ELF-1 (cell line): ENCODE measurements around the gene AGO4.
"Not testable (repeated sequence)": the region's sequence is repeated elsewhere in the genome, so short reads cannot be mapped to it uniquely, and the experiment has no call there.

Experiments used
- DNase-seq: peaks from one replicate; pipeline ENCODE4 v3.0.0-alpha.2; 2016; ENCODE audit warnings: low read depth, low spot score

AGO4 gene

GRCh38 chr1:35807614-35808449, at the start of gene AGO4:
Gene AGO4, plus strand, starts transcription at chr1:35808016. Its CDS starts 401 bp downstream, at chr1:35808417.
- DNase-seq, result peak; percentile 82

- no peak for DNase-seq
Observed at GRCh38 chr1:35762141-35762540, 45.7 kb upstream of the AGO4 start.

GRCh38 chr1:35763201-35763600, 44.6 kb upstream of the AGO4 start:
- no peak for DNase-seq

- DNase-seq, result no peak
Observed at GRCh38 chr1:35764283-35764682, 43.5 kb upstream of the AGO4 start.

- peak; percentile 40 for DNase-seq
Observed at GRCh38 chr1:35768350-35769187, 39.2 kb upstream of the AGO4 start.

GRCh38 chr1:35769188-35769758, 38.5 kb upstream of the AGO4 start:
- peak; percentile 93 for DNase-seq

- DNase-seq, result no peak
Observed at GRCh38 chr1:35773711-35774110, 34.1 kb upstream of the AGO4 start.

GRCh38 chr1:35776172-35776571, 31.6 kb upstream of the AGO4 start:
- not testable (repeated sequence) for DNase-seq

GRCh38 chr1:35777109-35777508, 30.7 kb upstream of the AGO4 start:
- DNase-seq, result no peak

- no peak for DNase-seq
Observed at GRCh38 chr1:35783055-35783583, 24.7 kb upstream of the AGO4 start.

- DNase-seq, result not testable (repeated sequence)
Observed at GRCh38 chr1:35784364-35784763, 23.5 kb upstream of the AGO4 start.

GRCh38 chr1:35788139-35788538, 19.7 kb upstream of the AGO4 start:
- no peak for DNase-seq

- DNase-seq, result no peak
Observed at GRCh38 chr1:35790670-35791069, 17.1 kb upstream of the AGO4 start.

- no peak for DNase-seq
Observed at GRCh38 chr1:35795295-35795694, 12.5 kb upstream of the AGO4 start.

- no peak for DNase-seq
Observed at GRCh38 chr1:35797380-35797779, 10.4 kb upstream of the AGO4 start.

GRCh38 chr1:35798019-35798418, 9.8 kb upstream of the AGO4 start:
- not testable (repeated sequence) for DNase-seq

- not testable (repeated sequence) for DNase-seq
Observed at GRCh38 chr1:35800167-35800887, 7.5 kb upstream of the AGO4 start.

GRCh38 chr1:35808450-35809113, 766 bp downstream of the AGO4 start:
- DNase-seq, result peak; percentile 39

GRCh38 chr1:35809114-35810095, 1.6 kb downstream of the AGO4 start:
- DNase-seq, result no peak
